ENCODE data around the gene CSH1. TPM values are rescaled to one million over a fixed set of nuclear protein-coding genes. Genes with fewer than 3 reads are reported as not detected.

Gene CSH1
- total RNA-seq, 1 donor from 2014 or later, result not detected

- Mint-ChIP-seq H3K27ac (ENCODE audit: unreplicated experiment) (no peak overlapping the region), H3K9me3 (ENCODE audit: unreplicated experiment) (peaks cover 3% of the 10 kb centered on the region), H3K27me3 (ENCODE audit: unreplicated experiment) (peaks cover 22% of the 10 kb centered on the region), H3K36me3 (ENCODE audit: low read depth, unreplicated experiment) (peaks cover 6% of the 10 kb centered on the region), H3K4me3 (ENCODE audit: unreplicated experiment) (no peak overlapping the region), H3K4me1 (ENCODE audit: unreplicated experiment) (peaks cover 12% of the 10 kb centered on the region)
- no peak for TF ChIP-seq CTCF (IDR thresholded peaks at IDR 0.05; ENCODE audit: unreplicated experiment)
- no peak for DNase-seq (ENCODE audit: low spot score)
These were observed 45.4 kb upstream of the CSH1 start for GRCh38 chr17:63941751-63942150.

DNA sequence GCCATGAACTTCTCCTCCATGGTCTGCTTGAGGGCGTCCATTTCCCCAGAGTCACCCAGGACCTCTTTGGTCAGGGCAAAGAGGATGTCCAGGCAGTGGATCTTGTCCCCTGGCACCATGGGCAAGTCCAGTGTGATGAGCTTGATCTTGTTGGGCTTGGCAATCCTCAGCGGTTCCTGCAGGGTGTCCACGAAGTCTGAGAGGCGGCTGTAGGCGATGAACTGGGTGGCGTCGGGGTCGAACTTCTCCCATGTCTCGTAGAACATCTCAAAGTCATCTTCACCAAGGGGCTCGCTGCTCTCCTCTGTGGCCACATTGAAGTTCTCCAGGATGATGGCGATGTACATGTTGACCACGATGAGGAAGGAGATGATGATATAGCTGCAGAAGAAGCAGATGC, 44.8 kb upstream of the CSH1 start:
- Mint-ChIP-seq H3K4me3 (ENCODE audit: unreplicated experiment) (no peak overlapping the region), H3K4me1 (ENCODE audit: unreplicated experiment) (peaks cover 12% of the 10 kb centered on the region), H3K36me3 (ENCODE audit: low read depth, unreplicated experiment) (peaks cover 6% of the 10 kb centered on the region), H3K27me3 (ENCODE audit: unreplicated experiment) (peaks cover 22% of the 10 kb centered on the region), H3K9me3 (ENCODE audit: unreplicated experiment) (peaks cover 3% of the 10 kb centered on the region), H3K27ac (ENCODE audit: unreplicated experiment) (no peak overlapping the region)
- DNase-seq (ENCODE audit: low spot score), result no peak
- no peak for TF ChIP-seq CTCF (IDR thresholded peaks at IDR 0.05; ENCODE audit: unreplicated experiment)

DNA sequence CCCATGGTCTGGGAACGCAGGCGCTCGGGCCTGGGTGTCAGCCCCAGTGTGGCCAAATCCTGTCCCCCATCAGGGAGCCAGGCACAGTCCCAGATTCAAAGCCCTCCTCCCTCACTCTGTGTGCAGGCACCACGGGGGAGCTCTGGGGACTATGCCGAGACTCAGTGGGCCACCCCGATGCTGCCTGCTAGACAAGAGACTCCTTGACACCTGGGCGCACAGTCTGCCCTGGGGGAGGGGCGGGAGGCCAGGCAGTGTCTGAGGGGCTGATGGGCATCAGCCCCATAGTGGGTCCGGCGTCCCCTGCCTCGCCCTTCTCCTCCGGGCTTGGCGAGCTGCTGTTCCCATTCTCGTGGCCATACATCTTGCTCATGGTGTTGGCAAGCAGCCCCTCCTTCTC, 44.2 kb upstream of the CSH1 start:
- H3K27me3 Mint-ChIP-seq (ENCODE audit: unreplicated experiment), result peaks cover 22% of the 10 kb centered on the region
- H3K9me3 Mint-ChIP-seq (ENCODE audit: unreplicated experiment), result peaks cover 3% of the 10 kb centered on the region
- no peak overlapping the region for H3K27ac Mint-ChIP-seq (ENCODE audit: unreplicated experiment)
- no peak overlapping the region for H3K4me3 Mint-ChIP-seq (ENCODE audit: unreplicated experiment)
- H3K36me3 Mint-ChIP-seq (ENCODE audit: low read depth, unreplicated experiment), result peaks cover 6% of the 10 kb centered on the region
- no peak for TF ChIP-seq CTCF (IDR thresholded peaks at IDR 0.05; ENCODE audit: unreplicated experiment)
- DNase-seq (ENCODE audit: low spot score), result no peak
- peaks cover 12% of the 10 kb centered on the region for H3K4me1 Mint-ChIP-seq (ENCODE audit: unreplicated experiment)

GRCh38 chr17:63939884-63940283, 43.5 kb upstream of the CSH1 start:
- TF ChIP-seq CTCF (IDR thresholded peaks at IDR 0.05; ENCODE audit: unreplicated experiment), result no peak
- H3K36me3 Mint-ChIP-seq (ENCODE audit: low read depth, unreplicated experiment), result peaks cover 6% of the 10 kb centered on the region
- H3K27me3 Mint-ChIP-seq (ENCODE audit: unreplicated experiment), result peaks cover 20% of the 10 kb centered on the region
- peaks cover 12% of the 10 kb centered on the region for H3K4me1 Mint-ChIP-seq (ENCODE audit: unreplicated experiment)
- peaks cover 3% of the 10 kb centered on the region for H3K9me3 Mint-ChIP-seq (ENCODE audit: unreplicated experiment)
- no peak for DNase-seq (ENCODE audit: low spot score)
- no peak overlapping the region for H3K27ac Mint-ChIP-seq (ENCODE audit: unreplicated experiment)
- H3K4me3 Mint-ChIP-seq (ENCODE audit: unreplicated experiment), result no peak overlapping the region

GRCh38 chr17:63939401-63939800, 43.0 kb upstream of the CSH1 start:
- no peak overlapping the region for H3K4me3 Mint-ChIP-seq (ENCODE audit: unreplicated experiment)

More at GRCh38 chr17:63939401-63939800, 43.0 kb upstream of the CSH1 start:
- Mint-ChIP-seq H3K36me3 (ENCODE audit: low read depth, unreplicated experiment) (peaks cover 6% of the 10 kb centered on the region), H3K27ac (ENCODE audit: unreplicated experiment) (peak overlapping the region; percentile 13), H3K9me3 (ENCODE audit: unreplicated experiment) (peaks cover 3% of the 10 kb centered on the region), H3K4me1 (ENCODE audit: unreplicated experiment) (peaks cover 12% of the 10 kb centered on the region), H3K27me3 (ENCODE audit: unreplicated experiment) (peaks cover 20% of the 10 kb centered on the region)
- TF ChIP-seq CTCF (IDR thresholded peaks at IDR 0.05; ENCODE audit: unreplicated experiment), result no peak
- no peak for DNase-seq (ENCODE audit: low spot score)
